SK-N-MC (cell line): ENCODE results near the gene UBL3.

Experiments
- DNase-seq: peaks from one replicate; pipeline ENCODE4 v3.0.0-alpha.2; 2011; ENCODE audit warnings: low read depth, low spot score
- H3K27ac ChIP-seq: fragments of 200-600 bp; sonication (generic); 2 replicates; pipeline ENCODE4 v1.5.1; 2016; ENCODE audit warnings: mixed run types
- H3K36me3 ChIP-seq: fragments of 200-600 bp; sonication (generic); 2 replicates; pipeline ENCODE4 v1.6.1; 2017; ENCODE audit warnings: antibody characterized with exemption, low read length, mixed read lengths; ENCODE audit not compliant: insufficient read depth
- H3K4me3 ChIP-seq: fragments of 200-600 bp; sonication (generic); 2 replicates; pipeline ENCODE4 v1.5.1; 2016
- H3K9ac ChIP-seq: fragments of 200-600 bp; sonication (generic); 2 replicates; pipeline ENCODE4 v1.8.0; 2017; ENCODE audit warnings: mixed run types, mixed read lengths; ENCODE audit not compliant: insufficient read length
- H3K9me3 ChIP-seq: fragments of 200-600 bp; sonication (generic); 2 replicates; pipeline ENCODE4 v1.6.1; 2017; ENCODE audit warnings: low read depth, mild to moderate bottlenecking, antibody characterized with exemption, low read length, moderate library complexity, mixed read lengths
- EZH2 ChIP-seq: fragments of 200-600 bp; sonication (generic); IDR thresholded peaks from one replicate; pipeline ENCODE4 v1.6.1; 2017; ENCODE audit warnings: antibody characterized with exemption
- FOXP2 ChIP-seq: optimal IDR thresholded peaks from 2 replicates; pipeline ENCODE3; 2011; ENCODE audit warnings: mild to moderate bottlenecking, moderate library complexity; ENCODE audit not compliant: insufficient read depth; ENCODE audit errors: extremely low read length, control extremely low read depth
- POLR2AphosphoS5 ChIP-seq: IDR thresholded peaks from 2 replicates; pipeline ENCODE4 v1.6.1; 2012; ENCODE audit warnings: mild to moderate bottlenecking, low read depth, low read length, borderline replicate concordance

The UBL3 gene

GRCh38 chr13:29805994-29806979 lies 44.1 kb downstream of the UBL3 start:
- Histone ChIP-seq H3K9me3 (no peaks in the 10 kb centered on the region), H3K36me3 (no peaks in the 10 kb centered on the region), H3K27ac (no peak overlapping the region), H3K4me3 (no peak overlapping the region), H3K9ac (no peak overlapping the region)
- DNase-seq: no peak
- no peak for TF ChIP-seq POLR2AphosphoS5
- TF ChIP-seq EZH2: no peak
- TF ChIP-seq FOXP2: no peak

DNA sequence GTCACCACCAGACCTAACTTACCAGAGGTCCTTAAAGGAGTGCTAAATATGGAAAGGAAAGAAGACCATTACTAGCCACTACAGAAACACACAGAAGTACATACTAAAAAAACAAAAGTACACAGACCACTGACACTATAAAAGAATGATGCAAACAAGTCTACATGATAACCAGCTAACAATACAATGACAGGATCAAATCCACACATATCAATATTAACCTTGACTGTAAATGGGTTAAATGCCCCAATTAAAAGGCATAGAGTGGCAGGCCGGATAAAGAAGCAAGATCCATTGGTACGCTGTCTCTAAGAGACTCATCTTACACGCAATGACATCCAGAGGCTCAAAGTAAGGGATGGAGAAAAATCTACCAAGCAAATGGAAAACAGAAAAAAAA lies 47.2 kb downstream of the UBL3 start:
- no peak for TF ChIP-seq POLR2AphosphoS5
- TF ChIP-seq FOXP2: no peak
- TF ChIP-seq EZH2: no peak
- DNase-seq: no peak
- no peak overlapping the region for H3K9ac ChIP-seq
- H3K27ac ChIP-seq: no peak overlapping the region
- no peak overlapping the region for H3K4me3 ChIP-seq
- no peaks in the 10 kb centered on the region for H3K9me3 ChIP-seq
- H3K36me3 ChIP-seq: no peaks in the 10 kb centered on the region

- H3K9ac ChIP-seq: no peak overlapping the region
- no peak for DNase-seq
- no peaks in the 10 kb centered on the region for H3K9me3 ChIP-seq
- no peaks in the 10 kb centered on the region for H3K36me3 ChIP-seq
- no peak overlapping the region for H3K4me3 ChIP-seq
- no peak for TF ChIP-seq FOXP2
- TF ChIP-seq EZH2: no peak
- no peak for TF ChIP-seq POLR2AphosphoS5
- no peak overlapping the region for H3K27ac ChIP-seq
These were observed 47.8 kb downstream of the UBL3 start for GRCh38 chr13:29802621-29803020.

GRCh38 chr13:29801737-29802305 lies 48.6 kb downstream of the UBL3 start:
- TF ChIP-seq POLR2AphosphoS5: no peak
- TF ChIP-seq EZH2: no peak
- no peak for TF ChIP-seq FOXP2
- no peak overlapping the region for H3K9ac ChIP-seq
- no peak for DNase-seq

GRCh38 chr13:29801102-29801501 lies 49.3 kb downstream of the UBL3 start:
- Histone ChIP-seq H3K9ac (no peak overlapping the region), H3K4me3 (0 out of 2 replicates have a peak overlapping the region, but pooled peaks have one; percentile 28), H3K36me3 (no peaks in the 10 kb centered on the region), H3K9me3 (no peaks in the 10 kb centered on the region), H3K27ac (0 out of 2 replicates have a peak overlapping the region, but pooled peaks have one; percentile 67)
- no peak for DNase-seq
- TF ChIP-seq FOXP2 (no peak), EZH2 (no peak), POLR2AphosphoS5 (no peak)

More at GRCh38 chr13:29801737-29802305, 48.6 kb downstream of the UBL3 start:
- H3K9me3 ChIP-seq: no peaks in the 10 kb centered on the region
- 0 out of 2 replicates have a peak overlapping the region, but pooled peaks have one; percentile 26 for H3K27ac ChIP-seq
- no peaks in the 10 kb centered on the region for H3K36me3 ChIP-seq
- H3K4me3 ChIP-seq: no peak overlapping the region

- Histone ChIP-seq H3K9me3 (no peaks in the 10 kb centered on the region), H3K9ac (no peak overlapping the region), H3K4me3 (0 out of 2 replicates have a peak overlapping the region, but pooled peaks have one; percentile 28), H3K27ac (peak overlapping the region; percentile 67; the same call in 1 of the 2 replicates), H3K36me3 (no peaks in the 10 kb centered on the region)
- DNase-seq: no peak
- no peak for TF ChIP-seq EZH2
- no peak for TF ChIP-seq FOXP2
- no peak for TF ChIP-seq POLR2AphosphoS5
These were observed 49.7 kb downstream of the UBL3 start for GRCh38 chr13:29800687-29801086.

- H3K9ac ChIP-seq: no peak overlapping the region
- no peaks in the 10 kb centered on the region for H3K9me3 ChIP-seq
- H3K27ac ChIP-seq: 0 out of 2 replicates have a peak overlapping the region, but pooled peaks have one; percentile 2
- peak overlapping the region; percentile 12; the same call in 1 of the 2 replicates for H3K4me3 ChIP-seq
- TF ChIP-seq FOXP2 (no peak), POLR2AphosphoS5 (no peak), EZH2 (no peak)
- DNase-seq: no peak
- no peaks in the 10 kb centered on the region for H3K36me3 ChIP-seq
These were observed 51.4 kb downstream of the UBL3 start for GRCh38 chr13:29799041-29799440.

- no peak overlapping the region for H3K4me3 ChIP-seq
These were observed 58.2 kb downstream of the UBL3 start for GRCh38 chr13:29791997-29792780.

More at GRCh38 chr13:29791997-29792780, 58.2 kb downstream of the UBL3 start:
- no peak overlapping the region for H3K9ac ChIP-seq
- TF ChIP-seq POLR2AphosphoS5: no peak
- no peak overlapping the region for H3K27ac ChIP-seq
- H3K9me3 ChIP-seq: no peaks in the 10 kb centered on the region
- no peak for DNase-seq
- no peaks in the 10 kb centered on the region for H3K36me3 ChIP-seq
